NCI-H2227 treated with DMSO at 0.1 percent for 48 hours (cell line): ENCODE results near the gene PANK1.
"Not testable (repeated sequence)": the region's sequence is repeated elsewhere in the genome, so short reads cannot be mapped to it uniquely, and the experiment has no call there.

Experiments
- DNase-seq: peaks from one replicate; lab custom pipeline; 2025; lab: John Stamatoyannopoulos, UW

The PANK1 gene

DNA sequence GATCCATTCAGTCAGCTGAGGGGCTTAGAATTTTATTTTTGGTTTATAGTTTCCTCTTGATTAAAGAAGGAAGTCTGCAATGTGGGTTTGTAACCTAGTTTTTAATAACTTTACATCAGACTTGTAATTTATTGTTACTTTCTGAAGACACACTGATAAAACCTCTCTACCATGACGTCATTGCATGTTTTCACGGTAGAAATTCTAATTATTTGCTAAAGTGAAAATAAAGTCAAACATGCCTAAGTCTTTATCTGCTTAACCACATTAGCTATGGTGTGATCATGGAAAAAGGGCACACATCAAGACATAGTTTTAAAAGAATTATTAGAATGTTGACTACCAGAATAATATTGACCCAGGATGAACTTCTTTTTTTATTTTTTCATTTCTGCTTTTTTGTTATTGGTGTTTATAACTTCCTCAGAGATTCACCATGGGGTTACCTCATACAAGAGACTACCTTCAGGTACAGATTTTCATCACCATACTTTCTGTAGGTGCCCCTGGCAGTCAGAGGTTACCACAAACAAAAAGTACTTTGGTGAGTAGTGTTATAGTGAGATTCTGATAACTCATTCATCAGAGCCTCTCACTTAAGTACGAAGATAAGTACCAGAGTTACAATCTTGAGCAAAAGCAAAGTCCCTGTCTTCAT is 7.0 kb upstream of the PANK1 start:
- DNase-seq: no peak

GRCh38 chr10:89651205-89651915 is 6.3 kb upstream of the PANK1 start:
- DNase-seq: no peak

GRCh38 chr10:89649051-89649450 is 4.0 kb upstream of the PANK1 start:
- DNase-seq: no peak

- DNase-seq: no peak
These were observed 3.0 kb upstream of the PANK1 start for GRCh38 chr10:89648074-89648473.

GRCh38 chr10:89646889-89647657 is 2.0 kb upstream of the PANK1 start:
- DNase-seq: no peak

GRCh38 chr10:89645742-89646172 is 715 bp upstream of the PANK1 start:
- DNase-seq: no peak

- no peak for DNase-seq
These were observed 413 bp downstream of the PANK1 start for GRCh38 chr10:89644691-89644966.

GRCh38 chr10:89643812-89644690 is 991 bp downstream of the PANK1 start:
- peak; percentile 88 for DNase-seq

DNA sequence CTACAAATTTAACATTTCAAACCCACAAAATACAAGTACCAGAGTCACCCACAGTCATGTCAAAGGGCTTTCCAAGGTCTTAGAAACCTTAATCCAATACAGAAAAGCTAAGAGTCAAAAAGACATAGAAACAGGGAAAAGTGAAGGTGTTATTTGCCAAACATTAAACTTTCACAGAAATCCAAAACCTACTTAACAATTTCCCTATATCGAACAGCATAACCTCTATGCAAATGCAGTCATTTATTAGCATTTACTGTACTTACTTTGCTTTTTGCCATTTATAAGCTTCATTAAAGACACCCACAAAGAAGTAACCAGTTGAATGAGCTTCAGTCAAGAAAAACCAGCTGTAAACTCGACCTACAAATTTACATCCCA is 1.6 kb downstream of the PANK1 start:
- no peak for DNase-seq

DNA sequence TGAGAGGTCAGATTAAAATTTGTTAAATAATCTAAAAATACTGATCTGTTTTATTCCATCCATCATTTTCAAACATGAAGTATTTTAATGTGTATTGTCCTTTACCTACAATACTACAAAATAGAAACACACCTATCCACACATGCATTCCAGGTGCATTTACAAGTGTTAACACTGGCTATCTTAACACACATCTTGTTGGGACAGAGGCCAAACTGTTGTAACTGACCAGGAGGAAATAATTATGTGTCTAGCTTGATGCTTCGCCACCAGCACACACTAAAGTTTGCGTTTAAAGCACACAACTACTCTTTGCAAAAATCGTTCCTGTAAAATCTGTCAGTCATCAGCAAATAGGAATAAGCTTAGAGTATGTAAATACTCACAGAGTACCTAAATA is 2.8 kb downstream of the PANK1 start:
- no peak for DNase-seq

DNA sequence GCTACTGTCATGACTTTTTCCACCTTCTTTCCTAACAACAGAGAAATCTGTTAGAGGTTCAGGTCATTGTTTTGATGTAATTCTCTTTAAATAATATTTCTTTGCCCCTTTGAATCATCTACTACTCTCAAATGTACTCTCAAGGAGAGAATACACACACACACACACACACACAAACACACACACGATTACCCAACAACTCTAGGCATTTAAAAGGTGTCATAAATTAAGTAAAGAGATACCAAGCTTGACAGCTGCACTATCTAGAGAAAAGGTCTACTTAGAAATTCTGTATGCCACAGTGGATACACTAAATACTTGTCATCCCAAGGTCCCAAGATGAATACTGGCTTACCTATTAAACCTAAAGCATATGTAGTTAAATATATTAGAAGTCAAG is 4.8 kb downstream of the PANK1 start:
- no peak for DNase-seq

- no peak for DNase-seq
These were observed 5.7 kb downstream of the PANK1 start for GRCh38 chr10:89639326-89639725.

DNA sequence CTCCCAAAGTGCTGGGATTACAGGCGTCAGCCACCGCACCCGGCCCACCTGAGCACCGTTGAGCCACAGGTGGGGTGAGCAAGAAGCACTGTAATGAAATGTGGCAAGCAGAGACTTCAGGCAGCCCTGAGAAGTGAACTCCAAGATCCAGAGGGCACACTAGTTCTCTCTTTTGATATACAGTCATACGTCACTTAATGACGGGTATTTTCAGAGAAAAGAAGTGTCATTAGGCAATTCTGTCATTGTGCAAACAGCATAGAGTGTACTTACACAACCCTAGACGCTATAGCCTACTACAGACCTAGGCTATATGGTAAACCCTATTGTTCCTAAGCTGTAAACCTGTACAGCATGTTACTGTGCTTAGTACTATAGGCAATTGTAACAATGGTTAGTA is 7.9 kb downstream of the PANK1 start:
- DNase-seq: no peak

DNA sequence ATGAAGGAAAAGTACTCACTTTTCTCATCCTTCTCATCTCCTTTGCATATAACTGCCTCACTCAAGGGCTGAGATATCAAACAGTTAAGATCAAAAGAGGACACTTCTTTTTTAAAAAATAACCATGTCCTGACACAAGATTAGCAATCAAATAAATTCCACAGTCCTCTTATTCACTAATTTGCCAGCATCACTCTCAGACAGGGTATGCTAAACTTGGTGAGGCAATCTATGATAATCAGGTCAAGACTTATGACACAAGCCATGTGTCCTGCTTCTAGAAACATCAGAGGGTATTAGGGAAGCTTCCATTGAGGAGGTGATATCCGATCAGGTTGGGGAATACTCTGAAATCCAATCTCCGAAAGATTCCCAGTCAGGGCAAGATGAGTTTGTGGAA is 10.4 kb downstream of the PANK1 start:
- DNase-seq: no peak

GRCh38 chr10:89633484-89633883 is 11.6 kb downstream of the PANK1 start:
- DNase-seq: no peak

DNA sequence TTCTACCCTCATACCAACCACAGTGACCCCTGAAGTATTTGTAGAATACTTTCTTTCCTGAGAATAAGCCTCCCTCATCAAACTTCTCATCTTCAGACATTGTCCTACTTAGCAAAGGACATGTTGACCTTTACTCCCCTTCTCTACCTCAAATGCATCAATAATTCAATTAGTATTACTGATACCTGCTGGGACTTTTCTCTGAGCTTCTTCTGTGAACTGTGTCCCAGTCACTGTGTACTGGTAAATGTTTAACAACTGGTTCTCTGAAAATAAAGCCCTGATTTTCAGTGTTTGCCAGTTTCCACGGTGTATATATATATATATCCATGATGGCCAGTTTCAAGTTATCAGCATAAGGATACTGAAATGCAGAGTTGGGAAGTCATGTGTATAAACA is 12.2 kb downstream of the PANK1 start:
- DNase-seq: no peak

- no peak for DNase-seq
These were observed 17.2 kb downstream of the PANK1 start for GRCh38 chr10:89627830-89628229.

DNA sequence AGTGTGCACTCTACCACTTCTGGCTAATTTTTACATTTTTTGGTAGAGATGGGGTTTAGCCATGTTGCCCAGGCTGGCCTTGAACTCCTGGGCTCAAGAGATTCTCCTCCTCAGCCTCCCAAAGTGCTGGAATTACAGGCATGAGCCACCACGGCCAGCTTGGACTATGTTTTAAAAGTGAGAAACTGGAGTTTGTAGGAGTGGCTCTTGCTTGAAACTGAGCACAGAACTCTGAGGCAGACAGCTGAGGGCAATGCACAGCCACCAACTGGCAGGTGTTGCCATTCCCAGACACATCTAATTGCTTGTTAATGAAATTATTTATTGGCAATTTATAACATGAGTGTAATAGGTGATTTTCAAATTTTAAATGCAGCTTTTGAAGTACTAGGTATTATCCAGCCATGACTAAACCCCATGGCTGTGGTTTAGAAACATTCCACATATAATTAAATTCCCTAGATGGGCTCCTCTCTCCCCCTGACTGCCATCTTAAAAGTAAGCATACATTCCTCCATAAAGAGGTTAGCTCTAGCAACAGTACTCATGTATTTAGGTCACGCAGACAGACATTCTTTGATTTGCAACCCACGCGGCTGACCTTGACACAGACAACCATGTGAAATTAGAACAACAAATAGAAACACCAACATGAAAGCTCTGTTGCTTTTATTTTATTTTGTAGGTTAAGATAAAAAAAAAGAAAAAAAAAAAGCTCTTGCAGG is 19.8 kb downstream of the PANK1 start:
- no peak for DNase-seq

DNA sequence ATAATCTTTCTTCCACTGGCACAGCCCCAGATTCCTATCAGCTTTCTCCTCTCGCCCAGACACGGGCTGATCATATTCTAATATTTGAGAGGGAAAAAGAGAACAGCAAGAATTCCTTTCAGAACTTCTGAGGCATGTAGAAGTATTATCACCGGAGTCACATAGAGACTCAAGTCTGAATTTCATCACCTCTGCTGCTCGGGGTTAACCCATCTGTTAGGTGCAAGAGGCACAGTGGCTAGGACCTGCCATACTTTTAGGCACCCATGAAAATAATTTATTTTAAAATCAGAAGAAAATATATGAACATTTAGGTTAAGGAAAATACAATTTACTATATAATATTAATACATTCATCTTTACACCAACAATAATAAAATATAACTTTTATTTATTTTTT is 21.0 kb downstream of the PANK1 start:
- no peak for DNase-seq

DNA sequence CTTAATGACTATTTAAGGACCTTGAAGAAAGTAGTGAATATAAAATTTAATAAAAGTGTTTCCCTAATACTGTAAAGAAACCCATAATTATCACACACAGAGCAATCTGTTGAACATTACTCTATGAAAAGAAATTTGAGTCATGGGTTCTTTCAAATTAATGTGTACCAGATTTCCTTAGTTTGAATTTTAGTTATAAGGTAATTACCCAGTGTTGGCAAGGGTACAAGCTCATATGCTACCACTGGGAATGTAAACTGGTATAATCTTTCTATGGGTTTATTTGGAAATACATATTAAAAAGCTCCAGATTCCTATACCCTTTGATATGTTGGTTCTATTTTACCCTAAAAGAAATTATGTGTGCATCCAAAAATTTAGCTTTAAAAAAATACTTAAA is 22.9 kb downstream of the PANK1 start:
- no peak for DNase-seq

GRCh38 chr10:89621438-89621837 is 23.6 kb downstream of the PANK1 start:
- no peak for DNase-seq

DNA sequence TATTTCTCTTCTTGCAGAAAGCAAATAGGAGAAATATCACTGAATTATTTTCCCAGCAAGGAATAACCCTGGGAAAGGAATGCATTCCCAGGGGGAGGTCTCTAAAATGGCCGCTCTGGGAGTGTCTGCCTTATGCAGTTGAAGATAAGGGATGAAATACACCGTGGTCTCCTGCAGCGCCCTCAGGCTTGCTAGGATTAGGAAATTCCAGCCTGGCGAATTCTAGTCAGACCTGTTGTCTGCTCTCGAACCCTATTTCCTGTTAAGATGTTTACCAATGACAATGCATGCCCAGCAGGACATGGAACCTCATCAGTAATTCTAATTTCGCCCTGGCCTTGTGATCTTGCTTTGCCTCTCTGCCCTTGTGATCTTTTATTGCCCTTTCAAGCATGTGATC is 24.7 kb downstream of the PANK1 start:
- DNase-seq: not testable (repeated sequence)
